HepG2 (cell line): ENCODE results near the gene TBC1D1. TPM values are rescaled to one million over a fixed set of nuclear protein-coding genes. Genes with fewer than 3 reads are reported as not detected.

Experiments used
- FOXM1 ChIP-seq: sonication (generic); formaldehyde crosslinking; IDR thresholded peaks from 2 replicates; pipeline ENCODE4 v1.5.0; 2020; ENCODE audit warnings: missing genetic modification reagents
- KDM5B ChIP-seq: sonication (generic); formaldehyde crosslinking; IDR thresholded peaks from 2 replicates; pipeline ENCODE4 v1.4.0; 2020; ENCODE audit warnings: missing genetic modification reagents, mild to moderate bottlenecking, borderline replicate concordance
- MXD4 ChIP-seq: IDR thresholded peaks from 2 replicates; pipeline ENCODE4 v1.6.1; 2016; ENCODE audit warnings: mild to moderate bottlenecking, missing biosample characterization, missing genetic modification reagents
- NCOA1 ChIP-seq: sonication (generic); formaldehyde crosslinking; IDR thresholded peaks from 2 replicates; pipeline ENCODE4 v1.9.0; 2021; ENCODE audit warnings: missing genetic modification reagents
- NONO ChIP-seq, 2 experiments: fragments of 450-650 bp in 1 of 2; sonication (generic) in 1 of 2; formaldehyde crosslinking in 1 of 2; IDR thresholded peaks in 1 of 2; conservative IDR thresholded peaks in 1 of 2; 2 replicates each; pipeline versions ENCODE4 v1.6.1 to v1.8.0; 2017 to 2022; ENCODE audit warnings: mild to moderate bottlenecking in 1 of 2, missing genetic modification reagents in 1 of 2, moderate library complexity in 1 of 2
- NR3C1 ChIP-seq: sonication (generic); formaldehyde crosslinking; IDR thresholded peaks from 2 replicates; pipeline ENCODE4 v1.4.0; 2020; ENCODE audit warnings: missing genetic modification reagents
- SAFB2 ChIP-seq: sonication (generic); formaldehyde crosslinking; IDR thresholded peaks from 2 replicates; pipeline ENCODE4 v1.5.1; 2020; ENCODE audit warnings: missing genetic modification reagents, low read depth, mild to moderate bottlenecking, borderline replicate concordance
- SP4 ChIP-seq: sonication (generic); formaldehyde crosslinking; IDR thresholded peaks from 2 replicates; pipeline ENCODE4 v1.8.1; 2023; ENCODE audit warnings: mild to moderate bottlenecking, missing genetic modification reagents
- ZNF251 ChIP-seq: sonication (generic); formaldehyde crosslinking; IDR thresholded peaks from 2 replicates; pipeline ENCODE4 v1.9.0; 2021; ENCODE audit warnings: mild to moderate bottlenecking, missing genetic modification reagents
- polyA plus RNA-seq, 8 experiments: library from polyadenylated mRNA; depleted of rRNA in 3 of 8; stranded (reverse) in 7 of 8; unstranded in 1 of 8; fragments of >200 nt; fragmentation: Illumina TruSeq in 4 of 8; extraction: Trizol in 4 of 8; gene quantifications; 2 replicates each; pipeline versions ENCODE4 v1.2.1 to v1.2.3, GENCODE V29; 2011 to 2016; ENCODE audit warnings: low read depth in 4 of 8, missing spikeins in 1 of 8, mixed read lengths in 1 of 8; ENCODE audit not compliant: insufficient read depth in 1 of 8
- total RNA-seq, 5 experiments: library from RNA; depleted of rRNA; stranded (reverse); fragments of >200 nt; fragmentation: Illumina TruSeq; extraction: Trizol; gene quantifications; 2 replicates each; pipeline ENCODE4 v1.2.3, GENCODE V29; 2016; ENCODE audit warnings: low read depth in 1 of 5
- TF ChIP-seq, protein P1 (sequence below): sonication (generic); formaldehyde crosslinking; IDR thresholded peaks from 2 replicates; pipeline ENCODE4 v1.8.0; 2022; ENCODE audit warnings: missing genetic modification reagents, mild to moderate bottlenecking, borderline replicate concordance
- TF ChIP-seq, protein P2 (sequence below): sonication (generic); formaldehyde crosslinking; IDR thresholded peaks from 2 replicates; pipeline ENCODE4 v1.4.0; 2020; ENCODE audit warnings: mild to moderate bottlenecking, missing genetic modification reagents
- TF ChIP-seq, protein P3 (sequence below): IDR thresholded peaks from 2 replicates; pipeline ENCODE4 v1.6.1; 2012; ENCODE audit warnings: inconsistent platforms

TBC1D1 gene
- total and polyA plus RNA-seq, 2 of the 13 experiments (the other 11 are each of a cell fraction or from before 2014, with no cell fraction given): 37.3 to 62.8 TPM

DNA sequence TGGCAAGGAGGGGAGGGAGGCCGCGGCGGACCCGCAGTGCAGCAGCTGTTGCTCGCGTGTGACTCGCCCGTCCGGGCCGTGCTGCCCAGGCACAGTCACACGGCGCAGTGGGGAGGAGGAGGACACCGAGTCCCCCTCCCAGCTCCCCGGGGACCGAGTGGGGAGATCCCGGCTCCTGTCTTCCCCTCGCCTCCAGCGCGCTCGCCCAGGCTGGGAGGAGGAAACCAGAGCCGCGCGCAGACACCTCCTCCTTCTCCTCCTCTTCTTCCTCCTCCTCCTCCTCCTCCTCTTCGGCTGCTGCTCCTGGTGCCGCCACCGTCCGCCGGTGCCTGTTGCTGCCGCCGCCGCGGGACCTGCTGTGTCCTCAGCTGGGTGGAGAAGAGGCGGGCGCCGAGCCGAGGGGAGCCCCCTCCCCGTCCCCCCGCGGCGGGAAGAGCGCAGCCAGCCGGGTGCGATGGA, at the start of gene TBC1D1 (continued):
- TF ChIP-seq MXD4 (CRISPR knock-in tag): no peak
- TF ChIP-seq NCOA1: no peak
- no peak for TF ChIP-seq SAFB2 (CRISPR knock-in tag)
- TF ChIP-seq KDM5B: peak; percentile 15; the same call in 1 of the 2 replicates
- no peak for TF ChIP-seq FOXM1
- TF ChIP-seq NONO (IDR thresholded peaks at IDR 0.05): no peak
- TF ChIP-seq NONO (CRISPR knock-in tag; conservative IDR thresholded peaks at IDR 0.05): 0 out of 2 replicates have a peak, but pooled peaks have one; percentile 35
- TF ChIP-seq, protein P1, sequence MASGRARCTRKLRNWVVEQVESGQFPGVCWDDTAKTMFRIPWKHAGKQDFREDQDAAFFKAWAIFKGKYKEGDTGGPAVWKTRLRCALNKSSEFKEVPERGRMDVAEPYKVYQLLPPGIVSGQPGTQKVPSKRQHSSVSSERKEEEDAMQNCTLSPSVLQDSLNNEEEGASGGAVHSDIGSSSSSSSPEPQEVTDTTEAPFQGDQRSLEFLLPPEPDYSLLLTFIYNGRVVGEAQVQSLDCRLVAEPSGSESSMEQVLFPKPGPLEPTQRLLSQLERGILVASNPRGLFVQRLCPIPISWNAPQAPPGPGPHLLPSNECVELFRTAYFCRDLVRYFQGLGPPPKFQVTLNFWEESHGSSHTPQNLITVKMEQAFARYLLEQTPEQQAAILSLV (CRISPR knock-in tag): no peak
- TF ChIP-seq, protein P2, sequence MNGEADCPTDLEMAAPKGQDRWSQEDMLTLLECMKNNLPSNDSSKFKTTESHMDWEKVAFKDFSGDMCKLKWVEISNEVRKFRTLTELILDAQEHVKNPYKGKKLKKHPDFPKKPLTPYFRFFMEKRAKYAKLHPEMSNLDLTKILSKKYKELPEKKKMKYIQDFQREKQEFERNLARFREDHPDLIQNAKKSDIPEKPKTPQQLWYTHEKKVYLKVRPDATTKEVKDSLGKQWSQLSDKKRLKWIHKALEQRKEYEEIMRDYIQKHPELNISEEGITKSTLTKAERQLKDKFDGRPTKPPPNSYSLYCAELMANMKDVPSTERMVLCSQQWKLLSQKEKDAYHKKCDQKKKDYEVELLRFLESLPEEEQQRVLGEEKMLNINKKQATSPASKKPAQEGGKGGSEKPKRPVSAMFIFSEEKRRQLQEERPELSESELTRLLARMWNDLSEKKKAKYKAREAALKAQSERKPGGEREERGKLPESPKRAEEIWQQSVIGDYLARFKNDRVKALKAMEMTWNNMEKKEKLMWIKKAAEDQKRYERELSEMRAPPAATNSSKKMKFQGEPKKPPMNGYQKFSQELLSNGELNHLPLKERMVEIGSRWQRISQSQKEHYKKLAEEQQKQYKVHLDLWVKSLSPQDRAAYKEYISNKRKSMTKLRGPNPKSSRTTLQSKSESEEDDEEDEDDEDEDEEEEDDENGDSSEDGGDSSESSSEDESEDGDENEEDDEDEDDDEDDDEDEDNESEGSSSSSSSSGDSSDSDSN (CRISPR knock-in tag): peak; percentile 24; the same call in 1 of the 2 replicates
- no peak for TF ChIP-seq NR3C1 (CRISPR knock-in tag)
- TF ChIP-seq, protein P3, sequence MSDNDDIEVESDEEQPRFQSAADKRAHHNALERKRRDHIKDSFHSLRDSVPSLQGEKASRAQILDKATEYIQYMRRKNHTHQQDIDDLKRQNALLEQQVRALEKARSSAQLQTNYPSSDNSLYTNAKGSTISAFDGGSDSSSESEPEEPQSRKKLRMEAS: no peak
- TF ChIP-seq SP4 (CRISPR knock-in tag): no peak
- no peak for TF ChIP-seq ZNF251 (CRISPR knock-in tag)
